Kidney glomerular epithelial cell (primary cell): ENCODE results near the gene EVC2.

Experiments
- DNase-seq: peaks from one replicate; lab custom pipeline; 2025; lab: John Stamatoyannopoulos, UW

Gene EVC2

DNA sequence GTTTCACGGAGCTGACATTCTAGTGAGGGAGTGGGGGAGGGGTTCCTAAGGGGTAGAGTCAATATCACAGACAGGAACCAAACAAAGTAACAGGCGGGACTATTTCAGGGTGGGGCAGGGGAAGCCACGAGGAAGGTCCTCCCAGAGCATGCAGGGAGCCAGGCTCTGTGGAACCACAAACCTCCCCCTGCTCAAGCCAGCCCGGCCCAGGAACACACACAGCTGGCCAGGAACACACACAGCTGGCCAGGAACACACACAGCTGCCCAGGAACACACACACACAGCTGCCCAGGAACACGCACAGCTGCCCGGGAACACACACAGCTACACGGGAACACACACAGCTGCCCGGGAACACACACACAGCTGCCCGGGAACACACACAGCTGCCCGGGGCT lies 24.8 kb downstream of the EVC2 start:
- DNase-seq: no peak

DNA sequence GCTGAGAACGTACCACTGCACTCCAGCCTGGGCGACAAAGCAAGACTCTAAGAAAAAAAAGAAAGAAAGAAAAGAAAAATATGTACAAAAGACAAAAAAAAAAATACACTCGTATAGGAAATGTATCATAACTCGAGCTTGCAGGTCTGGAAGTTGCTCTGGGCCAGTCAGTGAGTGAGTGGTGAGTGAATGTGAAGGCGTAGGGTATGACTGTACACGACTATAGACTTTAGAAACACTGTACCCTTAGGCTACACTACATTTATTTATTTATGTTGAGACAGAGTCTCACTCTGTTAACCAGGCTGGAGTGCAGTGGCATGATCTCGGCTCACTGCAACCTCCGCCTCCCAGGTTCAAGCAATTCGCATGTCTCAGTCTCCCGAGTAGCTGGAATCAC lies 29.4 kb downstream of the EVC2 start:
- no peak for DNase-seq

DNA sequence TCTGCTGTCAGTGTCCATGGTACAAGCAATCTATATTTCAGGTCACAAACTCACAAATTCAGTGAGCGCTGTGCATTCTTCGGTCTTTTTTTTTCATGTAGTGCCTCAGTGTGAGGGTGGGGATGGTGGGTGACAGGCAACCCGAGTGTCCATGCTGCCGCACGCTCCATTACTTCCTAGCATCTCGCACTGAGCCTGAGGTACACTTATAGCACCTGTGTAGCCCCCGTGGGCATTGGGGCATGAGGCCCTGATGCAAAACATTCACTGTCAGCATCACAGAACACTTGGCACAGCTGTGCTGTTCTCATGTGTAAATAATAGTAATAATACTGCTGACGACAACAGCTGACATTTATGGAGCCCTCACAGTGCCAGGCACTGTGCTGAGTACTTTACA lies 31.6 kb downstream of the EVC2 start:
- DNase-seq: no peak

DNA sequence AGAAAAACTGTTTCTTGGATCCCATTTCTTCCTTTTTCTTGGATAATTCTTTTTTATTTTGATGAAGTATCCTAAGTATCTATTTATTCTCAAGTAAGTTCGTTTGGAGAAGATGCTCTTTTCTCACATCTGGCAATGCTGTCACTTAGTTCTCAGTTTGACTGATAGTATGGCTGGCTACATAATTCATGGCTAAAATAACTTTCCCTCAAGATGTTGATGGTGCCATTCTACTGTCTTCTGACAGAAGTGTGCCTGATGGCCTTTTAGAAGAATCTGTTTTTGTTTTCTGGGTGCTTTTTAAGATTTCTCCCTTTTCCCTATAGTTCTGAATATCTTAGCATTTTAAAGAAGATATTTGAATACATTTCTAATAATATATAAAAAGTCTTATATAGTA lies 41.6 kb downstream of the EVC2 start:
- DNase-seq: no peak

DNA sequence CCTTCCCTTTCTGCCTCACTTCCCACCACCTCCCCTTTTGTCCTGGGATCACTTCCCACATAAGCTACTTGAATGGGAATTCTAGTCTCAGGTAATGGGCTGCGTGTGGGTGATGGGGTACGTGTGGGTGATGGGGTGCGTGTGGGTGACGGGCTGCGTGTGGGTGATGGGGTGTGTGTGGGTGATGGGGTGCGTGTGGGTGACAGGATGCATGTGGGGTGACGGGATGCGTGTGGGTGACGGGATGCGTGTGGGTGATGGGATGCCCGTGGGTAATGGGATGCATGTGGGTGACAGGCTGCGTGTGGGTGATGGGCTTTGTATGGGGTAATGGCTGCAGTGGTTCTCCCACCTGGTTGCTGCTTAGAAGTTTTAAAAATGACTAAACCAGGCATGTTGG lies 43.6 kb downstream of the EVC2 start:
- no peak for DNase-seq

DNA sequence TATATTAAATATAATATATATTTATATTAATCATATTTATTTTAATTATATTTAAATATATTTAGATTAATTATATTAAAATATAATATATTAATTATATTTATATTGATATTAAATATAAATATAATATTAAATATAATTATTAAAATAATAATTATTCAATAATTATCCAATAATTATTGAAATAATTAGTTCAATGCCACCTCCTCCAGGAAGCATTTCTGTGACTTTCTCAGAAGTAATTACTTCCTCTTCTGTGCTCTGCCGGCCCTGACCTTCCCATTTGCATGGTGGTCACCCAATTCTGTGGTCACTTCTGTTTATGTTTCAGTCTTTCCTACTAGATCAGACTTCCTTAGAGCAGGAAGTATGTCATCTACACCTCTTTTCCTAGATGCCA lies 45.8 kb downstream of the EVC2 start:
- DNase-seq: no peak

DNA sequence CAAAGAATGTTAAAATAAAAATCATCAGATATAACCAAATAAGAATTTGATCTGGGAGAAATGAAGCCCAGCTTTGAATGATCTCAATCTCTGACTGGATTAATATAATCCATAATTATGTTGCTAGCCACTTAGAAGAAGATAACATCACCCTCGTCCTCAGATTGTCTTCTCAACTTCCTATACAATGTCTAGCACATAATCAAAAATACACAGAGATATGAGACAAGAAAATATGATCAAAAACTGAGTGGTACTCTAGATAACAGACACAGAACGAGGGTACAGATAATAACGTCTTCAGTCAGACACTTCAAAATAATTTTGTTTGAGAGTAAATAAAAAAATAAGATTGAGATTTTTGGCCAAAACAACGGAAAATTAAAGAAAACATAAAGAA lies 47.1 kb downstream of the EVC2 start:
- DNase-seq: no peak

DNA sequence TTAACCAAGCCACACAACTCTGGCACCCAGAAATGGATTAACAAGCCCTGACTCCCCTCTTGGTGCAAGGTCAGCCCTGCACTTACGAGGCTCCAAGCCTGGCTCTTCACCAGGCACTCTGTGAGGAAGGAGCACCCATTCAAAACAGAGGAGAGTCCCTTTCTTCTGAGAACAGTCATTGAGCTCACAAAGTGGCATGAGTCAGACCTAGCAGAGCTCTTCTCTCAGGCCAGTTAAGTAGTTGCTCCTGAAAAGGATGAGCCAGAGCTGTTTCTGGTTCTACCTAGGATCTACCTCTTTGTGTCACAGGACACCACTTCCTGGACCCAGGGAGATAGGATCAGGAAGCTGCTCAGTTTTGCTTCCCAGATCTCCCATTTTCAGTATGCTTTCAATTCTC lies 48.2 kb downstream of the EVC2 start:
- DNase-seq: no peak

DNA sequence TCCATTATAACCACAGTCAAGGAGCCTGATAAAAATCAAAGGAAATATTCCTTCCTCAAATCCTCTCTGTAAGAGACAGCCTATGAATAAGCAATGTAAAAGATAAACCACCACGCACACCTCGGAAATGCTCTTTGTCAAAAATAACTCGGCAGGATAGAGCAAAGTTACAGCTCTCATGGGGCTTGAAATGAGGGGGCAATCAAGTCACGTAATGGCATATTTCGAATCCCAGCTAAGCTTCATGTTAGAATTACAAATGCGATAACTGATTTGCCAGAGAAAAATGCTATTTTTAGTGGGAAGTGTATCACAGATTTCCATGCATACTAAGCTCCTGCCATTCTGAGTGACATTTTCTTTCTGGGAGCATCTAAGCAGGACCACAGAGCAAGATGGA lies 49.4 kb downstream of the EVC2 start:
- no peak for DNase-seq

DNA sequence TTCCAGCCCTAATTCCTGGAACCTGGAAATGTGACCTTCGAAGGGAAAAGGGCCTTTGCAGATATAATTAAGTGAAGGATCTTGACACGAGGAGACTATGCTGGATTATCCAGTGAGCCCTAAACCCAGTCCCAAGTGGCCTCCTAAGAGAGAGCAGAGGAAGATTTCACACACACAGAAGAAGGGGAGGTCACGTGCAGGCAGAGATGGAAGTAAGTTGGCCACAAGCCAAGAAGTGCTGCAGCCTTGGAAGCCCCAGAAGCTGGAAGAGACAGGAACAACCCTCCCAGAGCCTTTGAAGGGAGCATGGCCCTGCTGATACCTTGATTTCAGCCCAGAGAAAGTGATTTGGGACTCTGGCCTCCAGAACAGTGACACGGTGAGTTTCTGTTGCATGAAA lies 51.9 kb downstream of the EVC2 start:
- no peak for DNase-seq

DNA sequence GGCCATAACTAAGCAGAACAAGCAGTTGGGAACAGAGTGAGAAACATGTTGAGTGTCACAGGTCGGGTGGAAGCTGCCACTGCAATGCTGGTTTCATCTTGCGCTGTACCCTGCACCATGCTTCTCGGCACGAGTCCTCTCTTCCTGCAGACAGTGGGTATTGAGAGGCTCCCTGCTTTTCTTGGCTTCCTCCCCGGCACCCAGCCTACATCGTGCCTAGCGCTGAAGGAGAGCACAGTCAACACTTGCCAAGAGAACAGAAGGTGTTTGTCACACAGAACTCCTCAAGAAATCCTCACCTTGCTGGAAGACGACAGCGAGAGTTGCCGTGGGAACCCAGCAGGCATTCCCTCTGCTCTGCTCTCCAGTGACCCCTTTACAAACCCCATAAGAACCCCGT lies 53.6 kb downstream of the EVC2 start:
- no peak for DNase-seq

DNA sequence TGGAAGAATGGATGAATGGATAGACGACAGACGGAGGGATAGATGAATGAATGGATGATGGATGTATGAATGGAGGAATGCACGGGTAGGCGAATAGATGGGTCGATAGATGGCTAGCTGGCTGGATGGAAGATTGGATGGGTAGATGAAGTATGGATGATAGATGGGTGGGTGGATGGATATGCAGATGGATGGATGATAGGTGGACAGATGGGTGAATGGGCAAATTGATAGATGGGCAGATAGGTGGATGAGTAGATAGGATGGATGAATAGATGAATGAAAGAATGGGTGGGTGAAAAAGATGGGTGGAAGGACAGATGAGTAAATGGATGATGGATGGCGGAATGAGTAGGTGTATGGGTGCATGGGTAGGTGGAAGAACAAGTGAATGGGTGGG lies 57.3 kb downstream of the EVC2 start:
- no peak for DNase-seq

DNA sequence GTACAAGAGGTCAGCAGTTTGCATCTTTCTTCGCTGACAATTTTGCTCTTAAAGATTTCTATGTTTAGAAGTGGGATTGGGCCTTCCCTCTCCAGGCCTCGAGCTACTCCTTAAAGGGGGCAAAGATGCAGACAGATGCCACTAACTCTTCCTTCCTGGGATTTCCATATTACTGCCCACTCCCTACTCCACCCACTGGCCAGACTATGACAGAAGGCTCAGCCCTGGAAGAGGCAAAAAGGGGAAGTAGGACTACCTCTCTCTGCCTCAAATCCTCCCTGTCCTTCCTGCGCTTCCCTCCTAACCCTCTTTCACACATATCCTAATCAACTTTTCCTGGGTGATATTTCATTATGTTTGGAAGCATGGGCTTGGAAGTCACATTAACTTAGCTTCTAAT lies 58.3 kb downstream of the EVC2 start:
- no peak for DNase-seq

DNA sequence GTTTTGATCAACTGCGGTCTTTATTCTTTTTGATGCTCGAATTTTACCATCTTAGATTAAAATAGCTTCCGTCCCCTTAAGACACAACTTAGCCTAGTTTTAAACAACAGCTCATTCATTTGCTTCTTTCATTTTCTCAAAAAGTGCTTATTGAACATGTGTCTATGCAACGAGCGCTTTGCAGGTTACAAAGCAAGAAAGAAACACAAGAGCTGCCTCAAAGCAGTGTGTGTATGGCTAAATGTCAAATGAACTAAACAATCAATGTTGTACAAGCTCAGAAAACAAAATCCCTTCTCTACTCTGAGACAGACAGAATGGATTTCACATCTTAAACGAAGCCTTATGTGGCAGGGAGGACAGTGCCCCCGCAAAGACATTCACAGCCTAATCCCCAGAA lies 61.0 kb downstream of the EVC2 start:
- DNase-seq: no peak

DNA sequence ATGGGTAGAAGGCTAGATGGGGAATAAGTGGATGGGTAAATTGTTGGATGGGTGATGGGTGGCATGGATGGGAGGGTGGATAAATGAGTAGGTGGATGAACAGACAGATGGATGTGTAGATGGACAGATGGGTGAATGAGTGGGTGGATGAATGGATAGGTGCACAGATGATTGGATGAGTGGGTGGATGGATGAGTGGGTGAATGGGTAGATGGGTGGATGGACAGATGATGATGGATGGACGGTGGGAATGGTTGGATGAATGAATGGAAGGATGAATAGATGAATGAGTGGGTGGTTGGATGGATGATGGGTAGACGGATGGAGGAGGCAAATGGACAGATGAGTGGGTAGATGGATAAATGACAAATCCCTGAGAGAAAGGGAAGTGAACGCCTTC lies 68.3 kb downstream of the EVC2 start:
- DNase-seq: no peak

DNA sequence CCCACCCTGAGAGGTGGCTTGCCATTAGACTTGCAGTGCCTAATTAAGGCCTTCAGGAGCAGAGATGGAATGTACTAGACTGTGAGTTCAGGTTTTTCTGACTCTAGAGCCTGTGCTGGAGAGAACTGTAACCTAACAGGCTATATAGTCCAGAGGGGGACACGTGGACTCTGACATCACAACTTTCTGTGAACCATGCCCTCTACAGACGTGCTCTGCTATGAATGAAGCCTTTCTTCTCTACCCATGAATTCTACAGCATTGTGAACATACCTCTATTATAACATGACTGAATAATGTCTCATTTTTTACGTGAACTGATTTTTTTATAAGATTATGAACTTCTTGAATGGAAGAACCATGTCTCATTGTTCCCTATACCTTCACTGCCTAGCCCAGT lies 68.8 kb downstream of the EVC2 start:
- DNase-seq: no peak

DNA sequence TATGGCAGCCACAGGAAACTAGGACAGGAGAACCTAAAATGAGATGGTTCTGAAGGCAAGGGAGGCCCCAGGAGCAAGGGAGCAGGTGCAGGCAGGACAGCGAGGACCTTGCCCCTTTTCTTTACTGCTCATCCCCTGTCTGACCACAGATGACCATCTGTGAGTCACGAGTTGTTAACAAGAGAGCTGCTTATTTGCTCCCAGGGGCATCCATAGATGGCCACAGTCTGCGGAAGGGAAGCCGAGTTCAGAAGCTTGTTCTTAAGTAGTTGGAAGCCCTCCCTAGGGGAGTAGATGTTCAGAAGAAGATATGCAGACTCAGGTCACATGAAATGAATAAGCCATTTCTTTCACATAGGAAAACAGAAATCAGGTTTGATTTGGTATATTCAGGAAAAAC lies 69.4 kb downstream of the EVC2 start:
- DNase-seq: no peak

DNA sequence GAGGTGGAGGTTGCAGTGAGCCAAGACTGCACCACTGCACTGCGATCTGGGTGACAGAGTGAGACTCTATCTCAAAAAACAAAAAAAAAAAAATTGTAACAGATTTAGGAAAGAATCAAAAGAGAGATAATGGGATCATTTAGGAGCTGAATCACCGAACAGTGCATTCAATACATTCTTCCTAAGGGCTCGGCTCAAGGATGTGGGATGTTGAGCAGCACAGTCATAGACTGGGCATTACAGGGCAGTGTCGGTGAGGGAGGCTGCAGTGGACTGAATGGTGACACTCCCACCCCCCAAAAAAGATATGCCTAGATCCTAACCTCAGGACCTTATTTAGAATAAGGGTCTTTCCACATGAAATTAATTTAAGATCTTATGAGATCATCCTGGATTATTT lies 70.0 kb downstream of the EVC2 start:
- DNase-seq: no peak

DNA sequence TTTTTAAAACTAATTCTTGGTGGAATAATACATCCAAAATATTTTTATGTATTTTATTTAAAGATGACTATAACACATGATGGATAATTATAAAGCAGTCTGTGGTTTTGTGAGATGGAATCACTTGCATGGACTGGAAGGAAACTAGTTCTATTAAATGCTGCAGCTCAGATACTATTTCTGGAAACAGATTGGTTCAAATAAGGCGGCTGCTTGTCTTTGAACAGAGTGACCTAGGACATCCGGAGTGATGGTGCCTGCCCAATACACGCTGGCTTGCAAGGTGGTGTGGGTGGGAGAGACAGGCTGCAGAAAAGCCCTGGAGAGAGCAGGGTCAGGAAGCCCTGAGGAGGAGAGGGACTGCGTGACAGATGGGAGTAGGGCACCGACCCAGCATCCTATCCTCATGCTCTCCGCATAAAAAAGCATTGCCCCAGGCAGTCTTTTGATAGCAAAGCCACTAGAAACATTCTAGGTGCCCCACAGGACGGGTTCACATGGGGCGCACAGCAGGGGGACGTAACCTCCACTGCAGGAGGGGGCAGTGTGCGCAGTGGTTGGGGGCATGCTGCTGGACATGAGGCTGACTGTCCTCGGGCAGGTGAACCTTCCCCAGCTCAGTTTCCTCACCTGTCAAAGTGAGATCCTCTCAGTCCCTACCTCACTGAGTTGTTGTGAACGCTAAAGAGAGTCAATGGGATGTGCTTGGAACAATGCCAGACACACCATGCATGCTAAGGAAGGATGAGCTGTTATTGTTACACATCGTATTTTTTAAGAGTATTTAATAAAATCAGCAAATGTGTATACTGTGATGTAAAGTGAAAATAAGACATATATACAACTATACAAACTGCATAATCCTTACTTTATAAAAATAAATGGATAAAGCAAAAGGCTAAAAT lies 71.3 kb downstream of the EVC2 start:
- DNase-seq: no peak

DNA sequence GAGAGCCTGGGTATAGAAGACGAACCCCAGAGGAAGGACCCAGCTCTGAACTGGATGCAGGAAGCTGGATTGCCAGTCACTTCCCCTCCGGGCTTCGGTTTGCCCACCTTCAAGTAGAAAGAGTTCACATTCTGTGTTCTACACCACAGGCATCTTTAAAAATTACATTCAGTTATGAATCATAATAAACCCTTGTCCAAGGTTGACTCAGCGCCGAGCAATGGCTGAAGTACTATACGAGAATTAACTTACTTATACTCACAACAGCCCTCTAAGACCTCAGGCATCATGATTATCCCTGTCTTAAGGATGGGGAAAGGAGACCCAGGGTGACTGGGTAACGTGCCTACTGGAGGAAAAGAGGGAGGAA lies 72.5 kb downstream of the EVC2 start:
- DNase-seq: no peak

DNA sequence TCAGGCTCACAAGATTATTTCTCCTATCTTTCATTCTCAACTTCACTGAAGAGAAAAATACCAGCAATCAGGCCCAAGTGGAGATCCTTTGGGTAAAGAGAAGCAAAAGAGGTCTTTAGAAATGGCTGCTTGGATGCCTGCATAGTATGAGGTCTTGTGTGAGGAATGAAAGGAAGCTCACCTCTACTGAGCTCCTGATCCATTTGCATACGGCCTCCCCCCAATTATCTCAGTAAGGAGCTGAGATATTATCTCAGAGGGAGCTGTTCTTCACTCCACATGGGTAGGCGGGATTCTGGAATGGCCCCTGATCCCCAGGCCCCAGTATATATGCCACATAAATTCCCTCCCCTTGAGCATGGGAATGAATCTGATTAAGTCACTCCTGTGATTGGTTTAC lies 75.8 kb downstream of the EVC2 start:
- DNase-seq: no peak

DNA sequence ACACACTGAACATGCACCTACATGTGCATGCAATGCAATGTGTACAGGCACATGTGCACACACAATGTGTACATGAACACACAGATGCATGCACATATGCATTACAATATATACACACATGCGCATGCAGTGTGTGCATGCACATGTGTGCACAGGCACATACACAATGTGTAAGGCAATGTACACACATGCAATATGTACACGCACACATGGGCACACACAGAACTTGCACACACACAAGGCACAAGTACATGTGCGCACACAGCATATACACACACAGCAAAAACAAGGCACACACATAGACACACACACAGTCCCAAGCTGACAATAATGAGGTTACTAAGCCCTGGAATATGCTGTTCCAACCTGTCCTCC lies 76.3 kb downstream of the EVC2 start:
- DNase-seq: no peak

DNA sequence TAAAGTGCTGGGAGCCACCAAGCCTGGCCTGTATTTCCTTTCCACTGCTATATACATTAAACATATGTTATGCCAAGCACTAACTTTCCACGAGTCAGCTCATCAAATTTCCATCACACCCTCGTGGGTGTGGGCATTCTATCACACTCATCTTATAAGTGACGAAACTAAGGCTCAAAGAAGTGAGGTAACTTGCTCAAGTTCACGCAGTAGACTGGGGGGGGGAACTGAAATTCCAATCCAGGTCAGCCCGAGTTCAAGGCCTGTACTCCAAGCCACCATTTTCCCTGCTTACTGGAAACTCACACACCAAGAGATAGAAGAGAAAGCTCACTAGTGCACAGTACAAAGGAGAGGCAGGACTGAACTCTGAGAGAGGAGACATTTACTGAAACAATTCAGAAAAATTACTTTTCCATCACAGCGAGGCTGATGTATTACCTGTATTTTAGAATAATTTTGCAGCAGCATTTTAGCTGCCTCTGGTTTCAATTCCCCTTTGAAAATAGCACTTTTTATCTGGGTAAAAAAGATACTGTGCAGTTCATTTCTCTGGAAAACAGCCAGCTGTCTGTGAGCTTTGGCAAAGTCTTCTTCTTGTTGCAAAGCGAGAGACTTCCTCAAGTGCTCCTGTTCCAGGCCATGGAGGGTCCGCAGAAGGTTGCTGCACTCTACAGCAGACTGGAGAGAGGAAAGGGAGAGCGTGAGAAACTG lies 76.8 kb downstream of the EVC2 start:
- no peak for DNase-seq

DNA sequence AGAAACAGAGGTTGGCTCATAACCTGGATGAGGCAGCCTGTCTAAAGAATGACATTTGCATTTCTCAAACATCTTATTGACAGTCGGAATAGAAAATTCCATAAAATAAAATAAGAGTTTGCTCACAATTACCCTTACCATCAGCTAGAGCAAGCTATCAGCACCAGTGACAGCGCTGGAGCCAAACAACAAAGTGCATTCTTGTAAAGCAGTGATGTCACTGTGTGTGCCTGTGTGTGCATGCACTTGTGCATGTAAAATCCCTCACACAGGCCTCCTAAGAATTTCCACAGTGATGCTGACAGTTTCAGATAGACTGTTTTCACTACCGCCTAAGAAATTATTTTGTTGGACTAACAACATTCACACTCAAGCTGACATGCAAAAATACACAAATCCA lies 77.6 kb downstream of the EVC2 start:
- DNase-seq: no peak
